ENCODE results near the gene OTUD7B.
"Not testable (repeated sequence)": the region's sequence is repeated elsewhere in the genome, so short reads cannot be mapped to it uniquely, and the experiment has no call there.

The OTUD7B gene

DNA sequence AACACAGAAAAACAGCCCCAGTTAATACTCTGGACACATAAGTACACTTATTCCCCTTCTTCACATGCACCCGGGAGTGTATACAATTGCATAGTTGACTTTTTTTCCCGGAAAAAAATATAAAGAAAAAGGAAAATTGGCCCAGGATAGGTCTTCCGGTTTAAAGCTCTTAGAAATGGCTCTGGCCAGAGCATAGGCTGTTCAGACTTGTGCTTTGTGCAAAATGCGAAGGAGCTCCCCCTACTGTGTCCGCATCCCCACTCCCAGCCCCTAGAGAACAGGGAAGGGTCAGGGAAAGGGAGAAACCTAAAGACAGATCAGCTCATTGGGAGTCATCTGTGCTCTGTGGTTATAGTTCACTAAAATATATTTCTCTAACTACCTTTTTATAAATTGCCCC lies 68.3 kb downstream of the OTUD7B start:
- peak in 1 of 2 donors; percentile 43 for DNase-seq

DNA sequence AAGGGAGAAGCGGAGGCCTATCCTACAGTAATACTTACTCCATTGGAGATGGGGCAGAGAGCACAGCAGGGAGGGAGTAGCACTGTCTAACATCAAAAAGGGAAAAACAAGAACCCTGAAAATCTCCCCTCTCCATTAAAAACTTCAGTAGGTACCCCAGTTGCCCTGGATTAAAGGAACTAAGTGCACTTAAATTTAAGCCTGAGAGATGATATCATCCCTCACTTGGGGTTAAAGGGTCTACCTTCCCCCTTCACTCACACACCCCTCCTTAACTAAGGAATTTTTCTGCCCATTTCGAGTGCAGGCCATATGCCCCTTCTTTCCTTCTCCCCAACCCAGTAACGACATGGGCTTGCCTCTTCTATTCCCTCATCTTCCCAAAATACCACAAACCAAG lies 70.1 kb downstream of the OTUD7B start:
- no peak for DNase-seq

DNA sequence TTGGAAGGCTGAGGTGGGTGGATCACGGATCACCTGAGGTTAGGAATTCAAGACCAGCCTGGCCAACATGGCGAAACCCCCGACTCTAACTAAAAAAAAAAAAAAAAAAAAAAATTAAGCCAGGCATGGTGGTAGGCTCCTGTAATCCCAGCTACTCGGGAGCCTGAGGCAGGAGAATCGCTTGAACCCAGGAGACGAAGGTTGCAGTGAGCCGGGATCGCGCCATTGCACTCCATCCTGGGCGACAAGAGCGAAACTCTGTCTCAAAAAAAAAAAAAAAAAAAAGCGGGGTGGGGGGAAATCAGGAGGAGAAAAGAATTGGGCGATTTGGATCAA lies 71.9 kb downstream of the OTUD7B start:
- not testable (repeated sequence) for DNase-seq

DNA sequence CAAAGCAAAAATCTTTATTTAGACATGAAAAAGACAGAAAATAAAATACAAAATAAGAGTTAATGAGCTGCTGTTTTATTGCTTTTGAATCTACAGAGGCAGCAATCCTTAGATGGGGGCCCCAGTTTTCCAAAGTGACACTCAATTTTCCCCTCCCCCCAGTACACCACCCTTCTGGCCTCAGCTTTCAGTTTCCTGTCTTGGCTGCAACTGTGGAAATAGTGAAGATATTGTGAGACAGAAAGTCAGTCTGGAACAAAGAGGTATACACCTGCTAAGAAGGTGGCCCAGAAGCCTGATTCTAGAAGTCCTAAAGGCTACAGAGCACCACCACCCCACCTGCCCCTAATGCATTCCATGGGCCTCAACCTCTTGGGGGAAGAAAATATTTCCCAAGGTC lies 72.8 kb downstream of the OTUD7B start:
- no peak for DNase-seq

DNA sequence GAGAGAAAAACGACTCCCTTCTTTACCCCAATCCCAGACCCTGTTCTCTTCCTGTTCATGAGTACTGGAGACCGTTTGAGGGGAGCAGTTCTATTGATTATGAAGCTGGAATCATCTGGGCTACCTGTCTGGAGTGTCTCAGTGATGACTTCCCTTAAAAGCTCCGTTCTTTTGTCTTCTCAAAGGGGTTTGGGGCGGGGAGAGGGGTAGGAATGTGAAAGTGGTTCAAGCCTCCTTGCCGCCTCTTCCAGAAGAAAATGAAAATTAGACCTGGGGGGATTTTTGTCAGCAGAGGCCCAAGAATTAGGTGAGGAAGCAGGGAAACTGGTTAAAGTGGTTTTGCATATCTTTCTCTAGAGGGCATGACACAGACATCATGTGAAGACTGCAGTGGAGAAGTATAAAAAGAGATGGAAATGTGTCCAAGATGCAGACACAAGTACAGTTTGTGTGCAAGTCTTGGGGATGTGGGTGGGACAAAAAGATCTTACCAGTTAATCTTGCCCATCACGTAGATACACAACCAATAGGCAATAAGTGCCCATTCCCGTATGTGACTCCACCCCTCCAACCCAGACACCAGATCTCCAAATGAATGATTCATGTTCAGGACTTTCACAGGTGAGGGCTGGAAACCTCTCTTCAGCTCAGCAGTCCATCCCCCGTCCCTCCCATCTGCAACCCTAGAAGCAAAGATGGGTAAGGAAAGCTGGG lies 73.4 kb downstream of the OTUD7B start:
- DNase-seq, result peak in 1 of 2 donors; percentile 14

DNA sequence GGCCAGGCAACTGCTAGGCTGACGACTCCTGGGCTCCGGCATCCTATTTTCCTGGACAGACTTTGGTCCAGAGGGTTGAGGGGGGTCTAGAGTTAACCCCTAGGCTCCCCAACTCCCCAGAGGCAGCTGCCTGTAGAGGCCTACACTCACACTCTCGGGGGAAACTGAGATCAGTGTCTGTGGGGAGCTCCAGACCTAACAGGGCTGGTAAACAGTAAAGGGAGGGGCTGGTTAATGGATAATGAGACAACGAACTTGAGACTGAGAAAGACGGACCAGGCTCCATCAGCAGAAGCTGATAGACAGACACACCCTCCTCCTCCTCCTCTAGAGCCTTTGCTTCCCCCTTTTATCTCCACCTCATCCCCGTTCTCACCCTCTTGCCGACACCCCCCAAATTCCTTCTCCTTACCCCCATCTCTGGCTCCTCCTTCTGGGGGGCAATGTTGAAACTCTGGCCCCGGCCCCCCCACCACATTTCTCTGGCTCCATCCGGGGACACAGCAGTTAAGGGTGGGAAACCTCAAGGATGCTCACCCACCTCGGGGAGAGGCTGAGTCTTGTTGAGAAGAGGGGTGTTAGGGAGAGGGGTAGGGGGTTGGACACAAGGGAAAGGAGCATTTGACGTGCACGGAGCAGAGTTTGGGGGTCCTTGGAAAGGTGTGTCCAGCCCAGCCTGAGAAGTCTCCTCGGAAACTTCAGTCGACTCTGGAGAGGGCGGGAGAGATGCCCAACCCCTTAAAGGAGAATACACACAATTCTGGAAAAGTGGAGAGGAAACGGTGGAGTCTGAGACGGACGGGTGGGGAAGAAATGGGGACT lies 74.1 kb downstream of the OTUD7B start, which contains the start of gene MTMR11:
Gene MTMR11, minus strand, starts transcription at position 710 of the 822 bp plus-strand sequence. Its CDS starts 232 bp downstream, at position 478.
- DNase-seq, result peak in 1 of 2 donors; percentile 7

DNA sequence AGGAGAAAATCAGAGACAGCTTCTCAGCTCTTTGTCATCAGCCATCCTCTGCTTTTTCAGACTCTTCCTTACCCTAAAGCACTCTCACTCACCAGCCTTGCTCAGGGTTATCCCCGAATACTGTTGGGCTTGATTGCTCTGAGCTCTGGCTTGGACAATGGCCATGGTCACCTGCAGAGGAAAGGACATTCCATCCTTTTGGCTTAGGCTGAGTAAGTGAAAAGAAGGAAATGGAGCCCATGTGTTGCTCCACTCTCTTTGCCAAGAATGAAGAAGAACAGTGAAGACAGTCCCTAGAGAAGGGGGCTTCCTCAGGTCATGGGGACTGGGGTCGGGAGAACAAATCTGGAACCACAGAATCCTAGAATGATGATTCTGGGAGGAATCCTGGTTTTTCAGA lies 76.2 kb downstream of the OTUD7B start:
- DNase-seq, result no peak

DNA sequence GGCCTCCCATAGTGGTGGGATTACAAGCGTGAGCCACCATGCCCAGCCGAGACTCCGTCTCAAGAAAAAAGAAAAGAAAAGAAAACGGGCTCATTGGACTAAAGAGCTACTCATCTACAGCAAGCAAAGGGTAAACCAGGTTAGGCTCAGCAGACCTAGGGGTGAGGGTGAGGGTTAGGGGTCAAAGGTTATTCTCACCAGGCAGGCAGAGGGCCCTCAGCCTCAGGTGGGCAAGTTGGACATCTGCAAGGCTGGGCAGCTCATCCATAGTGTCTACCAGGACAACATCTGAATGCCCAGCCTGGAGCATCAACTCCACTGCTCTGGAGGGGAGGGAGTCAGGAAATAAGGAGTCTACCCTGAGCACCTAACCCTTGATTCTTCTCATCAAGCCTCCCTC lies 77.3 kb downstream of the OTUD7B start:
- DNase-seq, result no peak

DNA sequence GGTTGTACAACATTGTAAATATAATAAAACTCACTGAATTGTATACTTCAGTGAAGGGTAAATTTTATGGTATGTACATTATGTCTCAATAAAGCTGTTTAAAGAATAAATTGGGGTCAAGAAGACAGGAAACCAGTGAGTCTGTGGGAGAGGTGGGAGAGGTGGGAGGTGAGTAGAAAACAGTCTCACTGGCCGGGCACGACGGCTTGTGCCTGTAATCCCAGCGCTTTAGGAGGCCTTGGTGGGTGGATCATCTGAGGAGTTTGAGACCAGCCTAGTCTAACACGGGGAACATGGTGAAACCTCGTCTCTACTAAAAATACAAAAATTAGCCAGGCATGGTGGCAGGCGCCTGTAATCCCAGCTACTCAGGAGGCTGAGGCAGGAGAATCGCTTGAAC lies 78.1 kb downstream of the OTUD7B start:
- no peak for DNase-seq

DNA sequence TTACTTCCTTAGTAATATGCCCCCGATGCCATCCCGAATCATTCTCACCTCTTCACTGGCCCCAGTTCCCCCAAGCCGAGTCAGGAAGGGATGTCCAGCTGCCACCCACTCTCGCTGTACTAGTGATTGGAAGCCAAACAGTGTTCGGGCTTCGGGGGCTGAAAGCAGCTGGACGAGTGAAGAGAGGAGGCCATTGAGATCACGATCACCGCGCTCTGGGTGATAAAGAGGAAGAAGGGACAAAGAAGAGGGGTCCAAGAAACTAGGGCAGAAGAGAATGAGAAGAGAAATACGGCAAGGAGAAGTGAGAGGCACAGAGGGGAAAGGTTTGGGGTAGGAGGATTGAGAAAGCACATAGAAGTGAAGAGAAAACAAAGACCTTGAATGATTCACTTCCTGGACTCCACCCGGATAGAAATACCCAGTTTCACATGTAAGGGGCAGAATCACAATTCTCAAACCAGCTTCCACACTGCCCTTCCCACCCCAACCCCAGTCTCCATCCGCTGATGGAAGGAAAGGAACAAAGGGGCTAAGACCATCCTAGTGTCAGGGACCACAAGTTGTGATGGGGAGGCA lies 79.2 kb downstream of the OTUD7B start:
- DNase-seq, result no peak

DNA sequence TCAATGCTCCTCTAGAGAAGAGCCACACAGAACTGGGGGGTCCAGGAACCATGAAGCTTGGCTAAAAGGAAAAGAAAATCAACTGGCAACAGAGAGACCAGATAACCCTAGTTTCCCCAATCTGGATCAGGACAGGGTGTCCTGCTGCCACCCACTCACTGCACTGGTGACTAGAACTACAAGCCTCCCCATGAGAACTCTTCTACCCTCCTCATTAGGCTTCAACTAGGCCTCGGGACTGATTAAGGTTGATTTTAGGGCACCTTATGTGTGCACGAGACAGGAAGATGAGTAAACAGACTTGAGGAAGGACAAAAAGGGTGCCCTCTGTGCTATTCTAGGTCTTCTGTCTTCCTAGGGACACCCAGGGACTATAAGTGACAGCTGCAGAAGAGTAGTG lies 80.7 kb downstream of the OTUD7B start:
- DNase-seq, result no peak

DNA sequence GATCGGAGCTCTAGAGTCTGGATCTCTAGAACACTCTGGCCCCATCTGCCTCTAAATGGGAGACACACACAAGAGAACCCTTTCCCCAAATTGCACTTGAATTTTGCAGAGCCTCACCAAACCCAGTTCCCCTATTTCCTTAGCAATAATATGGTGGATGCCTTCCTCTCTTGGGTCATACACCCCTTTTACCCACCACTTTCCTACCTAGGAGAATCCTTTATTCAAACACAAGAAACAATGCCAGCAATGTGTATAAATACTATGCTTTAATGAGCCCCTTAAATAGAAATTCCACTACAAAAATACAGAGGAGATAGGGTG lies 82.2 kb downstream of the OTUD7B start:
- DNase-seq, result peak in 1 of 2 donors; percentile 27

DNA sequence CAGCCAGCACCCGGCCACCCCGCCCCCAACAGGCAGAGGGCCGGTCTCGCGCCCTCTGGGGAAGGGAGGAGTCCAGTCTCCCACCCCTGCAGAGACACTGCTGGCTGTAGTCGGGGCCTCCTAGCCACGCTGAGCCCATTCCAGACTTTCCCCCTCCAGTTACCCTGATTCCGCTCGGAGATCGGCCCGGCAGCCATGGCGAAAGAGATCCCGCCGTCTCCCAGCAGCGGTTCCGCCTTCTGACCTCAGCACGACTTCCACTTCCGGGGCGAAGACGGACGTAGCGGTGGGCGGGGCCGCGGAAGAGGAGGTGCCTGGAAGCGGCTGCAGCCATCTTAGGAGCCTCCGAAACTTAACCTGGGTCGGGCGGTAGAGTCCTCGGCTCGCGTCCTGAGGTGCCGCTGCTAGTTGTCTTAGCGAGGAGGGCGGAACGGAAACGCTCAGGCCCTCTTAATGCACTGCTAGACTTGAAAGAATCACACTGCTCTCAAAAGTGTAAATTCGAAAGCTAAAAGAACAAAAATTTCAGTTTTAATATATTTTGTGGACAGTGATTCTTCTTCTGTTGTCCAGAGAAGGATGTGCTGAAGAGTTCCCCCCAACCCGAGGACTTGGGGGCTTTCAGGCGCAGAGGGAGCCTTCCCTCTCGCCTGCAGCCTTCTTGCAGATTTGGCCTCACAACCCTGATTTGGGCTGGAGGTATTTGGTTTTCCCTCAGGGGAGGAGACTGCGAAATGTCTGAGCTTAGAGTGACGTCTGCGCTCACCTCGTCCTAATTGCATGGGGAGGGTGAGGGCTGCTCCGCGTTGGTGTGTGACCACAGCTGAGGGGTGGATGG lies 82.7 kb downstream of the OTUD7B start, which contains the start of gene SF3B4:
Gene SF3B4, minus strand, starts transcription at position 241 of the 838 bp plus-strand sequence. Its CDS starts 44 bp downstream, at position 197.
- DNase-seq, result peak; percentile 94

DNA sequence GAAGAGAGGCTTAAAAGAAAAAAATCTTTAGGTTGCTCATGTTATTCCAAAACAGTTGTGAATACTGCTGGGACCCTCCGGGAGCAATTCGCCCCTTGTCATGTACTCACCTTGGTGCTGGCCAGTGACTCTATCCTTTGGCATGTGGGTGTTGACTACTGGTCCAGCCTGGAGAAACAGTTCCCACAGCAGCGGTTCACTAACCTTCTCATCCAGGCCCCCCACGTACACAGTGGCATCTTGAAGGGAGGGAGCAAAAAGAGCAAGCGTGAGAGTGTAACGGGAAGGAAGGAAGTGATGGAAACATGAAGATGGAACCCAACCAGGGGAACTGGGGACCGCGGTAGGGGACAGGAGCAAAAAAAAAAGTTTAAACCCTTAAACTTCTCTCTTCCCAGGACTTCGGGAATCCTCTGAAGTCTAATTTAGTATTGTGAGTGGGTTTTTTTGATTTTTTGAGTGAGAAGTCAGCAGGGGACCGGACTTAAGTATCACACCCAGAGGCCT lies 83.4 kb downstream of the OTUD7B start:
- DNase-seq, result no peak

DNA sequence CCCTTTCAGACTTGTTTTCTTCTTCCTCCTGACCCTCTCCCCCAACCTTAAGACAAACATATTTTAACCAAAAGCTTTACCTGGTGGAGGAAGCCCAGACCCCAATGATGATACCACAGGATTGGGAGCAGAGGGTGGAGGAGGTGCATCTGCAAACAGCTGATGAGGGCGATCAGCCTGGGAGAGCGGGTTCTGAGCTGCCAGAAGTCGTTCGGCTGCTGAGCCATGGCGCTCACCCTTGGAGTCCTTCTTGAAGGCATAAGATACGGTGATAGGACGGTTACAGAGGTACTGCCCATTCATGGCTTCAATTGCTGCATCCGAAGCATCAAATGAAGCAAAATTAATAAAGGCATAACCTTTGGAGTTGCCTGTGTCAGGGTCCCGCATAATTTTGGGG lies 84.2 kb downstream of the OTUD7B start:
- no peak for DNase-seq

DNA sequence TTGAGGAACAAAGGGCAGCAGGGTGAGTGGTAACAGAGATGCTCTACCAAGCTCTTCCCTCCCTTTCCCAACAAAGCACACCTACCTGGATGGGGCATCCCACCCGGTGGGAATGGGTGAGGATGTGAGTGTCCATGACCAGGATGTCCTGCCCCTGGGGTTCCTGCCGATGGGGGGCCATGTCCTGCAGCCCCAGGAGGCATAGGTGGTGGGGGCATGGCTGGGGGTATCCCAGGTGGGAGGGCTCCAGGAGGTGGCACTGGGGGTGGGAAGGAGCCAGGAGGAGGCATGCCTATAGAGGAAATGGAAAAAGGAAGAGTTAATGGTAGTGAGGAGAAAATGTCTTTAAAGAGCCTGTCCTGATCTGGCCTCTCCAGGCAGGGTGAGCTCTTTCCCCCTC lies 84.8 kb downstream of the OTUD7B start:
- DNase-seq, result no peak

DNA sequence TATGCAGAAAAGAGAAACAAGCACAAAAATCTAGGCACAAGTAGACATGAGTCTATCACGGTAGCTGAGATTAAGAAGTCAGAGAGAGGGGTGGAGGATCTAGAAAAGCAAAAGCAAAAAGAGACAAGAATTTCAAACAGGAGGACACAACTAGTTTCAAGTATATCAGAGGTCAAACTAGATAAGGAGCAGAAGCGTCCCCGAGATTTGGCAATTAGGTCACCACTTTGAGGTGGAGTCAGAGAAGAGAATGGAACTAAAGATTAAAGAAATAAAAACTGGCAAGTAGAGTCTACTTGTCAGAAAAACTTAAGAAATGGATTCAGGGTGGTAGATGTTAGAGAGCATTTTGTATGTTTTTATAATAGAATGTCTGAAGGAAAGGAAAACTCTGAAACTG lies 85.2 kb downstream of the OTUD7B start:
- no peak for DNase-seq

DNA sequence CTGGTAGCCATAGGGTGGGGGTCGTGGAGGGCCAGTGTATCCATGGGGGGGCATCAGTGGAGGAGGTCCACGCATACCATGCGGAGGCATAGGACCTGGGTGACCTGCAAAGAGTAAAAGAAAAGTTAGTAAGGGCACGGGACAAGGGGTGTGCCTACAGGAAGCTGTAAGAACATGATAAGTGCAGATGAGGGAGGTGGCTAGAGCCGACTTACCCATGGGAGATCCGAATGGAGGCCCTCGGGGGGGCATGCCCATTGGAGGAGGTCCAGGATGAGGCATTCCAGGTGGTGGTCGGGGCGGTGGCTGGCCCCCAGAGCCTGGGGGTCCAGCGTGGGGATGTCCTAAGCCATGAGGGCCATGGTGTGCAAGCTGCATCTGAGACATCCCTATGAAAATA lies 86.9 kb downstream of the OTUD7B start:
- no peak for DNase-seq

DNA sequence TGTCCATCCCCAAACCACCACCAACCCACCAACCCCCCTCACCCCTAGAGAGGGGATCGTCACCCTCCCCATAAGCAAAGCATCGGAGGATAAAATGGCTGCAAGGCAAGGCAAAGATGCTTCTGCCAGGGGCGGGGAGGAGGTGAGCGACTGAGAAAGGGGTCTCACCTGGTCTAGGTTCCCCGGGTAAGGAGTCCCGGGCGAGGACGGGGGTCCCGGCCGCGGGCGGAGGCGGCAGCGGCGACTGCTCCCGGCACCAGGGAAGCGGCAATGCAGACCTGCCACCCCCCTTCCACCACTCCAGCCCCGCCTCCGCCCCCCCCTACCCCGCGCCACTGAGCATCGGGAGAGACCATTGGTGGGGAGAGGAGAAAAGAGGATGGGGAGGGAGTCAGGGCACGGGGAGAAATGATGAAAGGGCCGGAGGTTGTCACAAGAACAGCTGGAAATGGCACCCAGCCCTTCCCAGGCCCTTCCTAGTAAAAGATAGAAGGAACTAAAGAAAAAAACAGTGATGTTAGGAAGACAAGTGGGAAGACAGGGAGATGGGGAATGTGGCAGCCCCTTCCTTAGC lies 92.9 kb downstream of the OTUD7B start, which contains the start of gene SV2A:
Gene SV2A, minus strand, starts transcription at position 274 of the 574 bp plus-strand sequence. CDS start 4,004 bp downstream, outside the sequence.
- DNase-seq, result peak; percentile 64 to 71

DNA sequence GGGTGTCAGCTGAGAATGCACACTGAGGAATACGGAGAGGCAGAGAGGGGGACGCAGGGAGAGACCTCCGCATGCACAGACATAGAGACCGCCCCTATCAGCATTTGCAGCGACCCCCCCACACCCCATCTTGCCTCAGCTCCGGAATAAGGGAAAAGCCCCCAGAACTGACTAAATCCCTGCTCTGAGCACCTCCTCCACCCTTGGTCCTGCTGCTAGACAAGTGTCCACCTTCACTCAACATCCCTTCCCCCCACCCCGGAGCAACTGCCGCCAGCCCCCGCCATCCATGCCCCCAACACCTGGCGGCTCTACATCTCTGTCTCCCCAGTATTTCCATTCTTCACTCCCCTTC lies 93.7 kb downstream of the OTUD7B start:
- no peak for DNase-seq

DNA sequence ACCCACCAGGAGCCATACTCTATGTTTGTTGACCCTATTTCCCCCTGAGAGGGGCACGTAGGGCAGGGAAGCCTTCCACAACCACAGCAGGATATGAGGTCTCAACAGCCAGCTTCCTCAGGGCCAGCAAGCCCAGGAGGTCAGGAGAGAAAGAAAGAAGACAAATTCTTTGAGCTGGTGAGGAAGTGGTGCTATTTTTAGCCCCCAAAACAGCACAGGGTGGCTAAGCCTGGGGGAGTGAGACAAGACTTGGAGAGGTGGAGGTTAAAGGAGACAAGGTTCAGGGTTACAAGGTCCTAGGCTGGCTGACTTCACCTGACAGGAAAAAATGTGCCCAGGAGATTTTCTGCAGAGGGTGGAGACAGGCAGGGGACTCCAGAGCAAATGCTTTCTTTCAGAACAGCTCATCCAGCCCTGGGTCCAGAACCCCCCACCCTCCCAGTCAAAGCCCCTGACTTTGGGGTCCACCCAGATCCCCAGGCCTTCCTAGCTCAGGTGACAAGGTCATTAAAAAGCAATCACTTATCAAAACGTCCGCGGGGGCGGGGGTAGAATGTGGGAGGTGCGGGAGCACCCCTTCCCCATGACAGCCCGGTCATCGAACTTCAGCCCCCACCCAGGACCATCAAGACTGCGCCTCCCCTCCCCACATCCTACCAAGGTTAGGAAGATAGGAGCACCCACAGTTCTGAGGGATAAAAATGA lies 94.2 kb downstream of the OTUD7B start:
- no peak for DNase-seq
